HG03342 (cell line): Measurements from ENCODE around the gene PGGHG.

Experiments
- ATAC-seq: cut with Tn5 transposase; IDR thresholded peaks from one replicate; pipeline ENCODE4 v1.9.1; 2021; ENCODE audit warnings: mild to moderate bottlenecking, moderate library complexity; ENCODE audit not compliant: unreplicated experiment

Gene PGGHG

GRCh38 chr11:268716-269145 lies 20.2 kb upstream of the PGGHG start:
- peak; percentile 35 for ATAC-seq

GRCh38 chr11:269146-269890 lies 19.6 kb upstream of the PGGHG start:
- ATAC-seq = peak; percentile 61

- ATAC-seq = no peak
These were observed 18.2 kb upstream of the PGGHG start for GRCh38 chr11:270451-271318.

- ATAC-seq = no peak
These were observed 17.6 kb upstream of the PGGHG start for GRCh38 chr11:271319-271715.

- ATAC-seq = no peak
These were observed 16.6 kb upstream of the PGGHG start for GRCh38 chr11:272195-272930.

- no peak for ATAC-seq
These were observed 16.1 kb upstream of the PGGHG start for GRCh38 chr11:272931-273198.

- ATAC-seq = no peak
These were observed 12.7 kb upstream of the PGGHG start for GRCh38 chr11:276219-276618.

- ATAC-seq = no peak
These were observed 10.7 kb upstream of the PGGHG start, which contains the start of gene NLRP6 for GRCh38 chr11:278001-278951. Gene NLRP6 (plus strand): TSS chr11:278407. CDS start chr11:278570, 163 bp downstream.

- ATAC-seq = no peak
These were observed 9.6 kb upstream of the PGGHG start for GRCh38 chr11:279040-279965.

- ATAC-seq = no peak
These were observed 8.8 kb upstream of the PGGHG start for GRCh38 chr11:279966-280705.

GRCh38 chr11:280706-281485 lies 8.0 kb upstream of the PGGHG start:
- ATAC-seq = no peak

GRCh38 chr11:281486-282161 lies 7.3 kb upstream of the PGGHG start:
- ATAC-seq = no peak

- no peak for ATAC-seq
These were observed 6.8 kb upstream of the PGGHG start for GRCh38 chr11:282171-282570.

- no peak for ATAC-seq
These were observed 6.1 kb upstream of the PGGHG start for GRCh38 chr11:282630-283360.

- ATAC-seq = no peak
These were observed 5.4 kb upstream of the PGGHG start for GRCh38 chr11:283405-284104.
